GM21447 (cell line): ENCODE data around the gene ALK.

Source experiments
- ATAC-seq: cut with Tn5 transposase; IDR thresholded peaks from one replicate; pipeline ENCODE4 v1.9.1; 2021; ENCODE audit not compliant: unreplicated experiment

ALK gene

GRCh38 chr2:29426354-29426753 lies 495.0 kb downstream of the ALK start:
- no peak for ATAC-seq

- no peak for ATAC-seq
Observed at GRCh38 chr2:29425866-29426265, 495.5 kb downstream of the ALK start.

GRCh38 chr2:29423061-29423666 lies 498.2 kb downstream of the ALK start:
- ATAC-seq, result no peak

GRCh38 chr2:29420999-29421782 lies 500.2 kb downstream of the ALK start:
- ATAC-seq, result no peak

- no peak for ATAC-seq
Observed at GRCh38 chr2:29420464-29420863, 500.9 kb downstream of the ALK start.

DNA sequence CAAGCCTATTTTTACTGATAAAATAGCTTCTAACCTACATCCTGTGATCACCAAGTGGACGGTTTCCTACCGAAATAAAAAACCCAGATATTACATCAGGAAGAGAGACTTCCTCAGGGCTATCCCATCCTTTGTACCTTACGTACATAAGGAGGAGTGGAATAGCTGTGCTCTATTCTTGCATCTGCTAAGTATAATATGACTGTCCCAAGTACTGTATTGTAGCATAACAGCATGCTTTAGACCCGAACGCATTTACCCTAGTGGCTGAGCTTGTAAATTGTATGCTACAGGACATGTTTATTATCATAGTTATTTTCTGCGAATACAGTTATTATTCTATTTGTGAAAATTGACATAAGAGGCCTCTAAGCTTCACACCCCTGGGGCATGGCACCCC lies 503.8 kb downstream of the ALK start:
- ATAC-seq, result no peak

DNA sequence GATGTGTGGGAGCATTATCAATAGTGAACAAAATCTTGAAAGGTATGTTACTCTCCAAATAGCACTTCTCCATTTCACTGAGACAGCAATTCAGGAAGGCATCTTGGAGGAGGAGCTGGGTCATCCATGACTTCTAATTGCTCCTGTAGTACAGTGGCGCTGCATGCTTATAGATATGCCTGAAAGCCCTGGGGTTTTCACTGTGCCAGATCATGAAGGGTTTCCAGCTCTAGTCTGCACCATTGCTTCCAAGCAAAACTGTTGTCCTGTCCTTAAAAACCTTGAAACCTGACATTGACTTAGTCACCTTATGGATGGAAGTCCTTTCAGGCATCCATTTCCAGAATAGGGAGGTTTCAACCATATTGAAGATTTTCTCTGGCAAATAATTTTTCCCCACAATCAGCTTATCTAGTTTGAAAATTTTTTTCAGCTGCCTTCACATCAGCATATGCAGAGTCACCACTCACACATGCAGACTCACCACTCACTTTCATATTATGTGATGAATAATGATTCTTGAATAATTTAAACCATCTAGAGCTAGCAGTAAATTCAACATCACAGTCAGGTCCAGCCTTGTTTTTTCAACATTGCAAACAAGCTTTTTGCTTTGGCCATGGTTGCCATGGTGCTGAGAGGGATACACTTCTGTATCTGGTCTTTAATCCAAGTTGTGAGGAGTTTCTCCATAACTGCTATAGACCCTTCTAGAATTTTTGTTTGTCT lies 509.0 kb downstream of the ALK start:
- ATAC-seq, result no peak

DNA sequence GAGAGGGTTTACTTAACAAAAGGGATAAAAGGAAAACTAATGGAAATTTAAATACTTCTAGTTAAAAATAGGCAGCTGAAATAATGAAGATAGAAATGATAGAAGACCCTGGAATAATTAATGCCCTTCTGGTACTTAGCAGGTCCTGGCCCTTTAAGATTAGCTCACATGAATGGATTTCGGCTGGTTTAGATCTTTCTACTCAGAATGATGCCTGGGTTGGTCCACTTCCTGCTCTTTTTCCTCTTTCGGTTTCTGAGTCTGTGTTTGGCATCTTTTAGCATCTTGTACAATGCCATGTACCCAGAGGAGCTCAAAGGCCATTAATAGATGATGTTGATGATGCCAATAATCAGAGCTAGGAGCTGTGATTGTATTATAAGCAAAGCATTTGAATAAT lies 515.7 kb downstream of the ALK start:
- no peak for ATAC-seq

- ATAC-seq, result no peak
Observed at GRCh38 chr2:29405266-29405665, 516.1 kb downstream of the ALK start.

DNA sequence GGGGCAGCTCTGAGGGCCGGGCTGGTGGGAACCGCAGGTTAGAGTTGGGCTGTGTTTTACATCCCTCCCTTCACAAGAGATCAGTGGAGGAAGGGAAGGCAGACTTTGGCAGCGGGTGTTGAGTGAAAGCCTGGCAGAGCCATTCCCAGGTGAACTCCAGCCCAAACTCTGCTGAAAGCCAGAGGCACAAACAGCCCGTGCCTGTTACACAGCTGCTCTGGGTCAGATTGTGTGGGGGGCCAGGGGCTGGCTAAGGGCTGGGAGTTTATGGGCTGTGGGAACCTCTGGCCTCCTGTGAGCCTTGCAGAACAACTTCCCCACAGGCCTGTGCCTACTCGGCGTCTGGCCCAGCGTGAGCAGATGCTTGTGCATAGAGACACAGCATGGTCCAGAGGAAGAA lies 519.4 kb downstream of the ALK start:
- ATAC-seq, result no peak

- ATAC-seq, result no peak
Observed at GRCh38 chr2:29400930-29401653, 520.3 kb downstream of the ALK start.

DNA sequence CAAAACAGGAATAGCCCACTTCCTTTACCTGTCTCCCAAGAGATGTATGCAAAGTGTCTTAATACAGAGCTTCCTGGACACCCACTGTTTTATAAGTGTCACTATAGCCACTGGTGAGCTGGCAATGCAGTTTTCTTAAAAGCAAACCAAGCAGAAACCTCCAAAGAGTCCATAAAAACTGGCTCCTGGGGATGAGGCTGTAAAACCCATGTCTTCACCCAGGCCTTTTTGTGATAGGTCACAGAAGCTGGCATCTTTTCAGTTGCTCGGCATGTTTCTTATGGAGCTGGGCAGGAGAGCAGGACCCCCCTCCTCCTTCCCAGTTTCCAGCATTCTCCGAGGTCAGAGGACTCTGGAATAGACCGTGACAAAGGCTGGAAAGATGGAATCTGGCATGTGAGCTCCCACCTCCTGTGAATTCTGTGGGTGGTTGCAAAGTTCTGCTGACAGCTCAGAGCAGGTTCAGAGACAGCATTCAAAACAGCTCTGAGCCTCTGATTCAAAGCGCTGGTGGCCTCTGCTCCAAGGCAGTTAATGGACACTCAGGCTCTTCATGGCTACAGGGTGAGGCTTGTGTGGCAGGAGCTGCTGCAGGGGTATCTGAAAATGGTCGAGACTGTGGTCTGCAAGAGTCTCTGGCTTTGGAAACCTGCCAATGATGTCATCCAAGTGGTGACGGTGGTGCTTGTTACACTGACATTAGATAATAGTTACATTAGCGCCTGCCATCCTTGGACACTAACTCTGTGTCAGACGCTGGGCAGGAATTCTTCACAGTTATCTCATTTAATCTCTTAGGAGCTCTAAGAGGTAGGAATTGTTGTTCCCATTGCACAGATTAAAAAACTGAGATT lies 522.8 kb downstream of the ALK start:
- ATAC-seq, result no peak

DNA sequence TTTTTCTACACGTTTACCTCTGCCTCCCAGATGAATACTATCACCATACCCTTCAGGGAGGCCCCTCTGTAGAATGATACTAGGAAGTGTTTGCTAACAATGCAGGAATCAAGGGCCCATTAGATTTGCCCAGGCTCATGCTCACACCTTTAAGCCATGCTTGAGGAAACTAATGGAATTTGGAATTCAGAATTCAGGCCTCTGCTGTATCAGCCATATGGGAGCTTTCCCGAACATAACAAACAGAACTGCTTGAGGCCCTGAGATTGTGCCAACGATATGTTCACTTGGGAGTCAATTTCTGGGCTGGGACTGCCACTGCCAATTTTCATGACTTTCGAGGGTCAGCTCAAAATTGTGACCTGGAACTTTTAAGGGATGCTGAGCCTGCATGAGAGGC lies 523.7 kb downstream of the ALK start:
- no peak for ATAC-seq

DNA sequence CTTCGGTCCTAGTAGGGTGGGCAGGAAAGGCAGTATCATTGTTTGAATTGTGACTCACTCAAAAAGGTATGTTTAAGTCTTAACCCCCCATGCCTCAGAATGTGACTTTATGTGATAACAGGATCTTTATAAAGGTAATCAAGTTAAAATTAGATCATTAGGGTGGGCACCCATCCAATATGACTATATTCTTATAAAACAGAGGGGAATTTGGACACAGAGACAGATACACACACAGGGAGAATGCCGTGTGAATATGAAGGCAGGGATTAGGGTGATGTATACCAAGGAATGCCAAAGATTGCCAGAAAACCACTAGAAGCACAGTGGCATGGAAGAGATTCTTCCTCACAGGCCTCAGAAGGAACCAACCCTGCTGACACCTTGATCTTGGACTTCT lies 524.3 kb downstream of the ALK start:
- no peak for ATAC-seq

GRCh38 chr2:29394981-29395350 lies 526.4 kb downstream of the ALK start:
- no peak for ATAC-seq

DNA sequence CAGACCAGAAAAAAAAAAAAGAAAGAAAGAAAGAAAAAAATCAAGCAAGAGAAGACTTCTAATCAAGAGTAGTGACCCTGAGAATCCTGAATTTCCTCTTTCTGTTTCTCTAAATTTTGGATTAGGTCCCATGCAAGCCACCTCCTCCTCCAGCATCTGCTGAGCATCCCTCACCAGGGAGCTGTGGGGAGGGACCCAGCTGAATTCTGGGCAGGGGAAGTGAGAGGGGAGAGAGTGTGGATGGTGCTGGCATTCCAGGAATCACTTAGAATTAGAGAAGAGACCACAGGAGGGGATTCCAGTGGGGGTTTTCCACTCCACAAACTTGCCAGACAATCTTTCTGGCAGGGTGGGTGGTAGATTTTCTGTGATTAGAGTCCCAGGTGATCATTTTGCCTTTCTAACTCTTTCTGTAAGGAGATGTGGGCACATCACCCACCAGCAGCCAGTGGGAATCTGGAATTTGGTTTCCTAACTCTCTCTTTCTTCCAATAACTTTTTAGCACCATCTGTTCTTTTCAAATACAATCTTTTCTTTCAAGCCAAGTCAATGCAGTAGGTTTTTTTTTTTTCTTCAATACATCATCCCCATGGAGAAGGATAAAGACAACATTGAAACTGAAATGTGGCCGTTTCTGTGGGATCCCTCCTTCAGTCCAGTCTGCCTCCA lies 526.9 kb downstream of the ALK start:
- ATAC-seq, result no peak

DNA sequence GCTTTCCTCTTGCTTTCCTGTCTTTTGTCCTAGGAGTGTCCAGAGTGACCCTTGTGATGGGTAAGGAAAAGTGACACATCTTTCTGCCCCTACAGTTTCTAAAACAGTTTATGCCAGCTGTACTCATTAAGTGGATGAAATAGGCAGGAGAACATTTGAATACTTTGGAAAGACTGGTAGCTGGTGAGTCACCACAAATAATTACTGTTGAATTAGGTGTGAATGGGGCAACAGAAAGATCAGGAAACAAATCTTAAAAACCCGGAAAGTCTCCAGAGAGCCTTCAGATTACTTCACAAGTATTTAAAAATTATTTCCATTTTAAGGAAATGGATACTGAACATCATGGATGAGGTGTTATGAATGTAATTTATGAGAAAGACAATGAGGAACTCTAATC lies 527.7 kb downstream of the ALK start:
- ATAC-seq, result no peak

DNA sequence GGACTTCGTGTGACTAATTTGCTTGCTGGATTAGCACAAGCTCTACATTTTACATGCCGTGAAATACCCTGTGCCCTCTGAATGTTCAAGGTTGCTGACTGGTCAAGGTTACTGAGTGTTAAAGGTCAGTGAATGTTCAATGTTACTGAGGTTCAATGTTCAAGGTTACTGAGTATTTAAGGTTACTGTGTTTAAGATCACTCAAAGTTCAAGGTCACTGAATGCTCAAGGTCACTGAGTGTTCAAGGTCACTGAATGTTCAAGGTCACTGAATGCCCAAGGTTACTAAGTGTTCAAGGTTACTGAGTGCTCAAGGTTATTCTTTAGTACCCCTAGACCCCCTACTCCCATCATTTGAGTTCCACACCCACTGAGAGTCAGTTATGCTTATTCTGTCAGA lies 528.6 kb downstream of the ALK start:
- ATAC-seq, result no peak

DNA sequence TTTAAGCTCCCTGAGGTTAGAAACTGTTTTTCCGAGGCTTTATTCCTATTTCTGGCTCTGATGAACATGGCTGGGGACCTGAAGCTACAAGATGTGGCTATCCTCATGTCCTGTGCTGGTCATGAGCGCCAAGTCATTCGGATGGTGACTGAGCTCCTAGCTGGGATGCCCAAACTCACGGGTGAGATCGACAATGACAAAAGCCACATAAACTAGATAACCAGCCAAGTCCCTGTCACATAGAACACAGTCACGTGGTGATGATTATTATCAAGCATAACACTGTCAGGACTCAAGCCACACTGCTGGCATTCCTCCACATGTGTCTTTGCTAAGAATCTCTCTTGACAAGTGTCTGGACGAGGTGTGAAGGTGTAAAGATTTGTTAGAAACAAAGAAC lies 531.2 kb downstream of the ALK start:
- ATAC-seq, result no peak

DNA sequence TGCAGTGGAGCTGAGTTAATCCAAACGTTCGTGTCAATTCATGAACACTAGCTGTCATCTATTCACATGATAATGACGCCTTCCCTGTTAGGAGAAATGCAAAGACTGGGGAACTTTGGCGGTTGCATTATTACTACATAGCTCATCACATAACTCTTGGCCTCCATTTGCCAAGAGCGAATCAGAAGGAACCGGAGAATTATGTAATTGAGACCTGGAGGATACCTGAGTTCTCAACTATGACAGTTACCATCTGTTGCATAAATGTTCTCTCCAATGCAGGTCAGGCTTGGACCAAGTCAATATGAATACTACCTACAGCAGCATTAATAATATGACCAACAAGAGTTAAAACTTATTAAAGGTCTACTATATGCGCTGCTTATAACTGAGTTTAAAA lies 531.7 kb downstream of the ALK start:
- no peak for ATAC-seq
